C4-2B (cell line): ENCODE data around the gene KRTAP20-4.

Source experiments
- H3K27ac ChIP-seq: fragments of 450-650 bp; 2 replicates; pipeline ENCODE4 v1.5.1; 2017
- ZFX ChIP-seq: fragments of 450-650 bp; IDR thresholded peaks from 2 replicates; pipeline ENCODE4 v1.6.1; 2017
- TF ChIP-seq, protein P1 (sequence below): fragments of 450-650 bp; conservative IDR thresholded peaks from 2 replicates; pipeline ENCODE4 v1.5.1; 2017; ENCODE audit warnings: mild to moderate bottlenecking

Gene KRTAP20-4

DNA sequence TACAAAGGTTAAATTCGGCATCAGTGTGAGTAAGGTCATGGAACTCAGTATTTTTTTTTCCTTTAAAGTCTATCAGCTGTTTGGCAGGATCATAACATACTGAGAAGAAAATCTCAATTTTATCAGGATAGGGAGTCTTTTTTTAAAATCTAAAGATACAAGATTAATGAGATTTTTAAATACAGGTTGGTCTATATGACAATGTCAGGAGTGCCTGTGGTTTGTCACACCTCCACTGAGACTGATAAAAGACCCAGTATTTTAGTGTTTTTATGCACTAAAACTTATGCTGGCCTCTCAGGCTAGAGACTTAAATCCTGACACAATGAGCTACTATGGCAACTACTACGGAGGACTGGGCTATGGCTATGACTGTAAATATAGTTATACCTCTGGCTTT lies 22.1 kb downstream of the KRTAP20-4 start, which contains the start of gene KRTAP20-3:
Gene KRTAP20-3 (plus strand): TSS at position 301 of the 400 bp plus-strand sequence.
- no peak within 1 kb of the TSS for H3K27ac ChIP-seq
- TF ChIP-seq, protein P1, sequence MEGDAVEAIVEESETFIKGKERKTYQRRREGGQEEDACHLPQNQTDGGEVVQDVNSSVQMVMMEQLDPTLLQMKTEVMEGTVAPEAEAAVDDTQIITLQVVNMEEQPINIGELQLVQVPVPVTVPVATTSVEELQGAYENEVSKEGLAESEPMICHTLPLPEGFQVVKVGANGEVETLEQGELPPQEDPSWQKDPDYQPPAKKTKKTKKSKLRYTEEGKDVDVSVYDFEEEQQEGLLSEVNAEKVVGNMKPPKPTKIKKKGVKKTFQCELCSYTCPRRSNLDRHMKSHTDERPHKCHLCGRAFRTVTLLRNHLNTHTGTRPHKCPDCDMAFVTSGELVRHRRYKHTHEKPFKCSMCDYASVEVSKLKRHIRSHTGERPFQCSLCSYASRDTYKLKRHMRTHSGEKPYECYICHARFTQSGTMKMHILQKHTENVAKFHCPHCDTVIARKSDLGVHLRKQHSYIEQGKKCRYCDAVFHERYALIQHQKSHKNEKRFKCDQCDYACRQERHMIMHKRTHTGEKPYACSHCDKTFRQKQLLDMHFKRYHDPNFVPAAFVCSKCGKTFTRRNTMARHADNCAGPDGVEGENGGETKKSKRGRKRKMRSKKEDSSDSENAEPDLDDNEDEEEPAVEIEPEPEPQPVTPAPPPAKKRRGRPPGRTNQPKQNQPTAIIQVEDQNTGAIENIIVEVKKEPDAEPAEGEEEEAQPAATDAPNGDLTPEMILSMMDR = no peak
- TF ChIP-seq ZFX = no peak

GRCh38 chr21:30646904-30647414 lies 26.5 kb downstream of the KRTAP20-4 start:
- H3K27ac ChIP-seq = no peak overlapping the region
- no peak for TF ChIP-seq ZFX
- TF ChIP-seq, protein P1 = no peak

- no peak overlapping the region for H3K27ac ChIP-seq
- TF ChIP-seq, protein P1 = no peak
- no peak for TF ChIP-seq ZFX
These were observed 32.5 kb downstream of the KRTAP20-4 start for GRCh38 chr21:30652891-30653290.

DNA sequence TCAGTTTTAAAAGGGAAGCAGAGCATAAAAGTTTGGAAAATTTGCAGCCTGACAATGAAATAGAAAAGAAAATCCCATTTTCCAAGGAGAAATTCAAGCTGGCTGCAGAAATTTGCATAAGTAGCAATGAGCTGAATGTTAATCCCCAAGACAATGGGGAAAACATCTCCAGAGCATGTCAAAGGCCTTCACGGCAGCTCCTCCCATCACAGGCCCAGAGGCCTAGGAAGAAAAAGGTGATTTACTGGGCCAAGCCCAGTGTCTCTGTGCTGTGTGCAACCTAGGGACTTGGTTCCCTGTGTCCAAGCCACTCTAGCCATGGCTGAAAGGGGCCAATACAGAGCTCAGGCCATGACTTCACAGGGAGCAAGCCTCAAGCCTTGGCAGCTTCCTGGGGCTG lies 48.3 kb downstream of the KRTAP20-4 start:
- no peak for TF ChIP-seq ZFX
- TF ChIP-seq, protein P1 = no peak
- no peak overlapping the region for H3K27ac ChIP-seq
